Astrocyte of the spinal cord (primary cell): ENCODE measurements around the gene BTBD8.

Source experiments
- DNase-seq: peaks from one replicate; pipeline ENCODE4 v3.0.0; 2011; ENCODE audit warnings: low read depth, low spot score
- H3K4me3 ChIP-seq: 2 replicates; pipeline ENCODE4 v1.5.1; 2011; ENCODE audit warnings: low read depth, mild to moderate bottlenecking, low read length, moderate library complexity
- CTCF ChIP-seq: IDR thresholded peaks from 2 replicates; pipeline ENCODE4 v1.5.1; 2012; ENCODE audit warnings: low read depth, mild to moderate bottlenecking, low read length, inconsistent platforms
- in situ Hi-C: cut with HindIII; loops from 2 replicates; pipeline ENCODE4 v1.10.0; 2017; ENCODE audit warnings: low sequenced_read_pairs

BTBD8 gene

GRCh38 chr1:92080128-92080985 lies at the start of gene BTBD8:
Gene BTBD8 (plus strand): TSS chr1:92080345. CDS start chr1:92080572, 227 bp downstream.
- TF ChIP-seq CTCF, result no peak
- H3K4me3 ChIP-seq, result peak within 1 kb of the TSS; percentile 85
- in situ Hi-C loops, result no loop called here

GRCh38 chr1:92030656-92031107 lies 49.5 kb upstream of the BTBD8 start:
- in situ Hi-C loops, result no loop called here
- H3K4me3 ChIP-seq, result peak overlapping the region; percentile 52
- DNase-seq, result peak; percentile 36
- no peak for TF ChIP-seq CTCF

More at GRCh38 chr1:92080128-92080985, at the start of gene BTBD8:
- peak; percentile 88 for DNase-seq

GRCh38 chr1:92031281-92032110 lies 48.6 kb upstream of the BTBD8 start:
- TF ChIP-seq CTCF, result no peak
- no peak overlapping the region for H3K4me3 ChIP-seq
- in situ Hi-C loops, result no loop called here
- no peak for DNase-seq

GRCh38 chr1:92037400-92037799 lies 42.7 kb upstream of the BTBD8 start:
- DNase-seq, result peak; percentile 7
- H3K4me3 ChIP-seq, result no peak overlapping the region
- in situ Hi-C loops, result no loop called here
- TF ChIP-seq CTCF, result no peak

GRCh38 chr1:92038695-92039346 lies 41.3 kb upstream of the BTBD8 start:
- H3K4me3 ChIP-seq, result no peak overlapping the region
- no peak for DNase-seq
- TF ChIP-seq CTCF, result no peak
- in situ Hi-C loops, result no loop called here

- in situ Hi-C loops, result no loop called here
- H3K4me3 ChIP-seq, result no peak overlapping the region
- DNase-seq, result no peak
- TF ChIP-seq CTCF, result no peak
These were observed 39.2 kb upstream of the BTBD8 start for GRCh38 chr1:92040971-92041370.
